Measurements from ENCODE around the gene PRKCB.

- TF ChIP-seq CTCF (IDR thresholded peaks at IDR 0.05; ENCODE audit: low read depth, low read length): no peak
- TF ChIP-seq POLR2A (IDR thresholded peaks at IDR 0.05; ENCODE audit: extremely low read depth, insufficient read length): no peak
- no peak for TF ChIP-seq MAX (IDR thresholded peaks at IDR 0.05; ENCODE audit: low read depth, low read length)
Measured at GRCh38 chr16:24087891-24088410, 252.2 kb downstream of the PRKCB start.

Measured in NB4 (cell line).